HT1080 (cell line): ENCODE results near the gene FCHO1. TPM values are rescaled to one million over a fixed set of nuclear protein-coding genes. Genes with fewer than 3 reads are reported as not detected.
"Not testable (repeated sequence)": the region's sequence is repeated elsewhere in the genome, so short reads cannot be mapped to it uniquely, and the experiment has no call there.

ENCODE experiments used
- DNase-seq: peaks from one replicate; pipeline ENCODE4 v3.0.0-alpha.2; 2015; ENCODE audit warnings: low read depth
- total RNA-seq: library from RNA; depleted of rRNA; stranded (reverse); fragments of >200 nt; shearing (Covaris generic); gene quantifications from 2 replicates; pipeline ENCODE4 v1.2.3, GENCODE V29; 2014

Gene FCHO1
- total RNA-seq, 1 experiment from 2014 or later = 0.53 TPM

GRCh38 chr19:17762505-17763229 is 11.4 kb downstream of the FCHO1 start:
- DNase-seq = peak; percentile 64

- no peak for DNase-seq
Measured at GRCh38 chr19:17764348-17764747, 13.1 kb downstream of the FCHO1 start.

- DNase-seq = no peak
Measured at GRCh38 chr19:17765069-17765618, 13.9 kb downstream of the FCHO1 start.

GRCh38 chr19:17766543-17767131 is 15.4 kb downstream of the FCHO1 start:
- DNase-seq = peak; percentile 70

- no peak for DNase-seq
Measured at GRCh38 chr19:17767559-17767958, 16.3 kb downstream of the FCHO1 start.

GRCh38 chr19:17770613-17771012 is 19.3 kb downstream of the FCHO1 start:
- DNase-seq = no peak

- no peak for DNase-seq
Measured at GRCh38 chr19:17772172-17772571, 20.9 kb downstream of the FCHO1 start.

- peak; percentile 58 for DNase-seq
Measured at GRCh38 chr19:17775245-17775927, 24.1 kb downstream of the FCHO1 start.

- no peak for DNase-seq
Measured at GRCh38 chr19:17775991-17776803, 24.9 kb downstream of the FCHO1 start.

GRCh38 chr19:17777840-17778239 is 26.6 kb downstream of the FCHO1 start:
- not testable (repeated sequence) for DNase-seq

GRCh38 chr19:17778251-17778967 is 27.1 kb downstream of the FCHO1 start:
- DNase-seq = no peak

- DNase-seq = no peak
Measured at GRCh38 chr19:17778968-17779929, 28.0 kb downstream of the FCHO1 start.

- DNase-seq = no peak
Measured at GRCh38 chr19:17780781-17781180, 29.5 kb downstream of the FCHO1 start.

- not testable (repeated sequence) for DNase-seq
Measured at GRCh38 chr19:17783721-17784120, 32.4 kb downstream of the FCHO1 start.

GRCh38 chr19:17784201-17785008 is 33.1 kb downstream of the FCHO1 start:
- DNase-seq = peak; percentile 52

GRCh38 chr19:17787274-17787913 is 36.1 kb downstream of the FCHO1 start:
- DNase-seq = no peak

GRCh38 chr19:17788632-17789031 is 37.4 kb downstream of the FCHO1 start:
- DNase-seq = no peak
